ENCODE data around the gene COL16A1. TPM values are rescaled to one million over a fixed set of nuclear protein-coding genes. Genes with fewer than 3 reads are reported as not detected.

COL16A1 gene
- total and polyA plus RNA-seq, 2 of the 13 experiments (the other 11 are each of a cell fraction or from before 2014, with no cell fraction given), result 4.3 to 12.2 TPM

GRCh38 chr1:31715087-31715872 is 11.5 kb upstream of the COL16A1 start (continued):
- TF ChIP-seq ATRX (CRISPR knock-in tag; IDR thresholded peaks at IDR 0.05; ENCODE audit: borderline replicate concordance) (no peak), KAT2B (IDR thresholded peaks at IDR 0.05; ENCODE audit: borderline replicate concordance, low read depth, low read length) (no peak), NFYC (CRISPR knock-in tag; IDR thresholded peaks at IDR 0.05) (peak; percentile 44), ZNF17 (CRISPR knock-in tag; IDR thresholded peaks at IDR 0.05) (no peak), MLLT10 (CRISPR knock-in tag; IDR thresholded peaks at IDR 0.05) (no peak), KLF16 (CRISPR knock-in tag; IDR thresholded peaks at IDR 0.05) (no peak; a peak in 1 of 4 replicates), MXD1 (CRISPR knock-in tag; IDR thresholded peaks at IDR 0.05) (peak; percentile 63; the same call in 1 of the 2 replicates), NFE2 (CRISPR knock-in tag; IDR thresholded peaks at IDR 0.05) (no peak), KDM5B (CRISPR knock-in tag; IDR thresholded peaks at IDR 0.05; ENCODE audit: borderline replicate concordance) (peak; percentile 90; the same call in 1 of the 2 replicates), ELF3 (CRISPR knock-in tag; IDR thresholded peaks at IDR 0.05) (peak; percentile 56), IKZF1 (IDR thresholded peaks at IDR 0.05) (no peak), MAFF (IDR thresholded peaks at IDR 0.05; ENCODE audit: low read depth, low read length) (no peak), ZNF3 (CRISPR knock-in tag; IDR thresholded peaks at IDR 0.05) (no peak), ZNF326 (CRISPR knock-in tag; IDR thresholded peaks at IDR 0.05; ENCODE audit: borderline replicate concordance) (no peak), ZNF570 (CRISPR knock-in tag; IDR thresholded peaks at IDR 0.05; ENCODE audit: borderline replicate concordance) (no peak), CEBPZ (IDR thresholded peaks at IDR 0.05; ENCODE audit: low read length) (no peak), DMAP1 (CRISPR knock-in tag; IDR thresholded peaks at IDR 0.05) (peak; percentile 90), CEBPB (IDR thresholded peaks at IDR 0.05; ENCODE audit: borderline replicate concordance, low read depth, low read length) (no peak), HNRNPUL1 (IDR thresholded peaks at IDR 0.05; ENCODE audit: low read depth, low read length) (no peak), ZNF362 (CRISPR knock-in tag; IDR thresholded peaks at IDR 0.05; ENCODE audit: borderline replicate concordance) (peak; percentile 45; the same call in 1 of the 2 replicates), THRA (CRISPR knock-in tag; IDR thresholded peaks at IDR 0.05; ENCODE audit: borderline replicate concordance) (no peak), TBL1XR1 (IDR thresholded peaks at IDR 0.05; ENCODE audit: borderline replicate concordance, low read length, partially characterized antibody) (no peak), ZNF430 (CRISPR knock-in tag; IDR thresholded peaks at IDR 0.05) (peak; percentile 88), ZFP82 (CRISPR knock-in tag; IDR thresholded peaks at IDR 0.05; ENCODE audit: borderline replicate concordance) (no peak), KLF11 (CRISPR knock-in tag; IDR thresholded peaks at IDR 0.05) (peak; percentile 55), NR1H2 (CRISPR knock-in tag; IDR thresholded peaks at IDR 0.05; ENCODE audit: borderline replicate concordance, low read depth) (no peak)
